CD4-positive, alpha-beta T cell (primary cell): ENCODE results near the gene TFG. TPM values are rescaled to one million over a fixed set of nuclear protein-coding genes. Genes with fewer than 3 reads are reported as not detected.

Experiments used
- ATAC-seq: fragments of 200-7000 bp; cut with Tn5 transposase; one replicate; pipeline ENCODE4 v1.10.0; 2022; ENCODE audit warnings: mild to moderate bottlenecking; ENCODE audit not compliant: poor library complexity
- CTCF ChIA-PET: fragments of 350-600 bp; sonication (Branson Sonifier 250); formaldehyde crosslinking; loops from one replicate; lab custom pipeline; 2021; ENCODE audit warnings: antibody characterized with exemption, inconsistent platforms; lab: Charles Lee
- POLR2A ChIA-PET: fragments of 350-600 bp; sonication (Branson Sonifier 250); formaldehyde crosslinking; loops from one replicate; lab custom pipeline; 2021; ENCODE audit warnings: antibody characterized with exemption, inconsistent platforms; lab: Charles Lee
- DNase-seq, 14 experiments: peaks; one replicate each; pipeline ENCODE4 v3.0.0-alpha.2; 2013 to 2020; ENCODE audit warnings: mixed read lengths in 2 of 14
- H3K27ac ChIP-seq, 2 donors: one replicate each; pipeline versions ENCODE4 v1.5.1 to v1.7.0; 2013; ENCODE audit warnings: low read length in 2 of 2, low read depth in 1 of 2, mild to moderate bottlenecking in 1 of 2
- H3K27me3 ChIP-seq, 2 experiments: 1 replicate in 1 of 2; 2 replicates in 1 of 2; pipeline versions ENCODE4 v1.6.1 to v1.7.0; 2013; ENCODE audit warnings: low read length in 2 of 2, control low read depth in 1 of 2, mild to moderate bottlenecking in 1 of 2, moderate library complexity in 1 of 2; ENCODE audit not compliant: insufficient read depth in 2 of 2, control insufficient read depth in 1 of 2
- H3K36me3 ChIP-seq: one replicate; pipeline ENCODE4 v1.6.1; 2013; ENCODE audit warnings: low read length, control low read depth; ENCODE audit not compliant: insufficient read depth
- H3K4me1 ChIP-seq: one replicate; pipeline ENCODE4 v1.6.1; 2013; ENCODE audit warnings: low read length, control low read depth; ENCODE audit not compliant: insufficient read depth
- H3K4me3 ChIP-seq: one replicate; pipeline ENCODE4 v1.5.1; 2013; ENCODE audit warnings: mild to moderate bottlenecking, low read length, moderate library complexity
- H3K9me3 ChIP-seq, 2 experiments: 1 replicate in 1 of 2; 2 replicates in 1 of 2; pipeline versions ENCODE4 v1.6.1 to v1.7.0; 2013; ENCODE audit warnings: low read length in 2 of 2, mild to moderate bottlenecking in 2 of 2, control low read depth in 1 of 2, moderate library complexity in 1 of 2; ENCODE audit not compliant: control insufficient read depth in 1 of 2, insufficient read depth in 1 of 2
- H3K27ac Mint-ChIP-seq: one replicate; pipeline ENCODE4 v1.8.0; 2020; ENCODE audit warnings: mixed read lengths
- H3K27me3 Mint-ChIP-seq: one replicate; pipeline ENCODE4 v1.8.0; 2021; ENCODE audit warnings: mixed read lengths
- H3K36me3 Mint-ChIP-seq: one replicate; pipeline ENCODE4 v1.8.0; 2021; ENCODE audit warnings: low read depth, mixed read lengths
- H3K4me1 Mint-ChIP-seq: one replicate; pipeline ENCODE4 v1.8.0; 2021; ENCODE audit warnings: low read depth, mixed read lengths
- H3K4me3 Mint-ChIP-seq: one replicate; pipeline ENCODE4 v1.8.0; 2020; ENCODE audit warnings: mild to moderate bottlenecking, mixed read lengths
- H3K9me3 Mint-ChIP-seq: one replicate; pipeline ENCODE4 v1.8.0; 2020; ENCODE audit warnings: mixed read lengths
- CTCF ChIP-seq: fragments of 200-600 bp; IDR thresholded peaks from one replicate; pipeline ENCODE4 v1.8.0; 2022; ENCODE audit warnings: antibody characterized with exemption, mild to moderate bottlenecking
- intact Hi-C, 2 experiments: fragments of 100-400 bp; cut with DNase I in 1 of 2; cut with micrococcal nuclease in 1 of 2; formaldehyde crosslinking; loops; one replicate each; pipeline versions ENCODE4 v1.15.1 to v1.9.0; 2023 to 2025; cut with DNase I, micrococcal nuclease
- total RNA-seq, 174 experiments: library from RNA in 2 of 174; stranded (reverse) in 2 of 174; gene quantifications; one replicate each; pipeline ENCODE4 v1.2.3 and lab custom pipeline; 2021 to 2026

TFG gene
- total RNA-seq, 2 experiments from 2014 or later: 56.5 to 58.8 TPM

- ATAC-seq (no peak), DNase-seq (no peak)
- ChIA-PET POLR2A (no interaction called here), CTCF (interaction anchor here (1.3 kb wide), 1 partner anchor 10 kb away, joined by 4 read pairs; no protein-coding TSS in a partner anchor)
- peaks cover 6% of the 10 kb centered on the region for H3K4me1 Mint-ChIP-seq
- no peak overlapping the region for H3K4me3 Mint-ChIP-seq
- Histone ChIP-seq H3K27ac (no peak overlapping the region), H3K27me3 (no peaks in the 10 kb centered on the region), H3K4me1 (peaks cover 8% of the 10 kb centered on the region), H3K9me3 (no peaks in the 10 kb centered on the region), H3K4me3 (no peak overlapping the region), H3K36me3 (no peaks in the 10 kb centered on the region)
- no peaks in the 10 kb centered on the region for H3K9me3 Mint-ChIP-seq
- intact Hi-C loops: loop anchor here in 1 of 2 experiments (2.0 to 10.0 kb wide), 2 partner anchors 297 to 871 kb away; partner anchors contain the start of gene PCNP
- H3K36me3 Mint-ChIP-seq: peaks cover 1% of the 10 kb centered on the region
- no peak overlapping the region for H3K27ac Mint-ChIP-seq
- no peak for TF ChIP-seq CTCF
- peaks cover 58% of the 10 kb centered on the region for H3K27me3 Mint-ChIP-seq
Observed at GRCh38 chr3:100703865-100704264, 5.4 kb upstream of the TFG start.

- intact Hi-C loops: loop anchor here in 1 of 2 experiments (5.0 to 10.0 kb wide), 2 partner anchors 868 to 889 kb away; partner anchors contain the start of genes CMSS1 and PCNP
- peaks cover 24% of the 10 kb centered on the region for H3K4me1 ChIP-seq
- no peak for DNase-seq
- H3K36me3 ChIP-seq: no peaks in the 10 kb centered on the region
- no peaks in the 10 kb centered on the region for H3K27me3 ChIP-seq
- H3K27ac Mint-ChIP-seq: no peak overlapping the region
- no peak overlapping the region for H3K4me3 ChIP-seq
- CTCF ChIA-PET: no interaction called here
- H3K9me3 ChIP-seq: no peaks in the 10 kb centered on the region
- peaks cover 34% of the 10 kb centered on the region for H3K27me3 Mint-ChIP-seq
- POLR2A ChIA-PET: no interaction called here
- peaks cover 12% of the 10 kb centered on the region for H3K36me3 Mint-ChIP-seq
- H3K27ac ChIP-seq: no peak overlapping the region
- H3K9me3 Mint-ChIP-seq: no peaks in the 10 kb centered on the region
- H3K4me1 Mint-ChIP-seq: peaks cover 21% of the 10 kb centered on the region
- TF ChIP-seq CTCF: no peak
- peak overlapping the region; percentile 20 for H3K4me3 Mint-ChIP-seq
- ATAC-seq: no peak
Observed at GRCh38 chr3:100706365-100706764, 2.9 kb upstream of the TFG start.

GRCh38 chr3:100708644-100708988 is 678 bp upstream of the TFG start:
- peaks cover 29% of the 10 kb centered on the region for H3K36me3 Mint-ChIP-seq
- H3K4me3 ChIP-seq: peak overlapping the region; percentile 73
- CTCF ChIA-PET: no interaction called here
- H3K4me3 Mint-ChIP-seq: peak overlapping the region; percentile 97
- no peaks in the 10 kb centered on the region for H3K27me3 ChIP-seq
- H3K9me3 Mint-ChIP-seq: no peaks in the 10 kb centered on the region
- peaks cover 43% of the 10 kb centered on the region for H3K4me1 Mint-ChIP-seq
- peaks cover 18% of the 10 kb centered on the region for H3K27me3 Mint-ChIP-seq
- peaks cover under 1% of the 10 kb centered on the region for H3K36me3 ChIP-seq
- peaks cover 24% of the 10 kb centered on the region for H3K4me1 ChIP-seq
- DNase-seq: no peak
- H3K9me3 ChIP-seq: no peaks in the 10 kb centered on the region
- H3K27ac ChIP-seq: peak overlapping the region; percentile 74 to 94
- no peak for TF ChIP-seq CTCF
- intact Hi-C loops: loop anchor here in 1 of 2 experiments (2.0 to 10.0 kb wide), 4 partner anchors 308 to 891 kb away; partner anchors contain the start of genes CMSS1, LNP1, PCNP and TBC1D23
- peak overlapping the region; percentile 97 for H3K27ac Mint-ChIP-seq
- ATAC-seq: no peak
- POLR2A ChIA-PET: interaction anchor here (0.7 to 2.8 kb wide), 9 partner anchors 16 to 968 kb away, joined by 3 to 16 read pairs (median 6); partner anchors contain the start of genes LNP1, NIT2, TBC1D23 and TOMM70
